ENCODE measurements around the gene ASIC2.

Gene ASIC2

DNA sequence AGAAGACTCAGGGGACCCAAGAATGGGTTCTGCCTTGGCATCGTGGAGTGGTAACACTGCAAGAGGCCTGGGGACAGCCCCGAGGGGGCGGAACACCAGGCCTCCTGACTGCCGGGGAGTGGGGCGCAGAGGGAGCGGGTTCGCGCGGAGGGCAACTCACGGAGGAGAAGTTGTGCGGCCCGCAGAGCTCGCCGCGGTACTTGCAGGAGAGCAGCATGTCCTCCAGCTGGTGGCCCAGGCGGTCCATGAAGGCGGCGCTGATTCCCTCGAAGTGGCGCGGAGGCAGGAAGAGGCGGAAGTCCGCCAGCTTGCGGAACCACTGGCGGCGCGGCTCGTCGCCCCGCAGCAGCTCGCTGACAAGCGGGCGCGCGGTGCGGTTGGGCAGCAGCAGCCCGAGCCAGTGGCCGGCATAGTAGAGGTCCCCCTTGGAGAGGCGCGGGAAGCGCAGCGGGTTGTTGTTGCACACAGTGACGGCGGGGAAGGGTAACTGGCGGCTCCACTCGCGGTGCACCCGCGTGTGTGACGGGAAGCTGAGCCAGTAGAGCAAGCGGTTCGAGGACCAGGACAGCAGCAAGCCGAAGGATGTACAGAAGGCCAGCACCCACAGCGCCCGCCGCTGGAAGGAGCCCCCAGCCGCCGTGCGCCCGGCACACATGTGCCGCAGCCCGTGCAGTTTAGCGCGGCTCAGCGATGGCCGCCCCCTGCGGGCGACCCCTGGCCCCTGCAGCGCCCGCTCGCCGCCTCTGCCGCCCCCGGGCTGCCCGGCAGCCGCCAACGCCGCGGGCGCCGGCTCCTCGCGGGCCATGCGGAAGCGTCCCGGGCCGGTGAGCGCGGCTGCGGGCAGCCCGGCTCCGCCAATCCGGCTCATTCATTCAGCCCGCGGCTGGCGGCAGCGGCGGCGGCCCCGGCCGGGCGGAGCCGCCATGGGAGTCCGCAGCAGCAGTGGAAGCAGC lies 1.6 kb downstream of the ASIC2 start:
- TF ChIP-seq, protein P1, sequence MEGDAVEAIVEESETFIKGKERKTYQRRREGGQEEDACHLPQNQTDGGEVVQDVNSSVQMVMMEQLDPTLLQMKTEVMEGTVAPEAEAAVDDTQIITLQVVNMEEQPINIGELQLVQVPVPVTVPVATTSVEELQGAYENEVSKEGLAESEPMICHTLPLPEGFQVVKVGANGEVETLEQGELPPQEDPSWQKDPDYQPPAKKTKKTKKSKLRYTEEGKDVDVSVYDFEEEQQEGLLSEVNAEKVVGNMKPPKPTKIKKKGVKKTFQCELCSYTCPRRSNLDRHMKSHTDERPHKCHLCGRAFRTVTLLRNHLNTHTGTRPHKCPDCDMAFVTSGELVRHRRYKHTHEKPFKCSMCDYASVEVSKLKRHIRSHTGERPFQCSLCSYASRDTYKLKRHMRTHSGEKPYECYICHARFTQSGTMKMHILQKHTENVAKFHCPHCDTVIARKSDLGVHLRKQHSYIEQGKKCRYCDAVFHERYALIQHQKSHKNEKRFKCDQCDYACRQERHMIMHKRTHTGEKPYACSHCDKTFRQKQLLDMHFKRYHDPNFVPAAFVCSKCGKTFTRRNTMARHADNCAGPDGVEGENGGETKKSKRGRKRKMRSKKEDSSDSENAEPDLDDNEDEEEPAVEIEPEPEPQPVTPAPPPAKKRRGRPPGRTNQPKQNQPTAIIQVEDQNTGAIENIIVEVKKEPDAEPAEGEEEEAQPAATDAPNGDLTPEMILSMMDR (IDR thresholded peaks at IDR 0.05; ENCODE audit: control insufficient read depth, insufficient read depth, low read depth, low read length, missing control alignments): no peak
- no peak overlapping the region for H3K4me3 ChIP-seq (ENCODE audit: control insufficient read depth, low read depth, low read length)
- no peak for DNase-seq (ENCODE audit: low read depth)

DNA sequence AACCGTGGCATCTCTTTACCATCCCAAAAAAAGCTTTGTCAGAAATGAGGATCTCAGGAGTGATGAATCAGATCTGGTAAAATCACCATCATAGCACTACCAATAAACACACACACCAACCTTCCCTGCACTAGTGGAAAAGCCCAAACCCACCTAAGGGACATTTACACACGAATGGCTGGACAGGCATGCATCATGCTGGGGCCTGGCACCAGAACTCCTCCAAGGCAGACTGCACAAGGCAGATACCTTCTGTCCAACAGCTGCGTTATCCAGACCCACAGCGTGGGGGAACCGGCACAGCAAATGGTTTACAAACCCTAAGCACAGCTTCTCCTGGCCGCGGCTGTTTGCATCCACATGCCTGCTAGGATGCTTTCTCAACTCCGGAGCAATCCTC lies 2.8 kb downstream of the ASIC2 start:
- no peak for DNase-seq (ENCODE audit: low read depth)
- no peak overlapping the region for H3K4me3 ChIP-seq (ENCODE audit: control insufficient read depth, low read depth, low read length)
- TF ChIP-seq, protein P1 (IDR thresholded peaks at IDR 0.05; ENCODE audit: control insufficient read depth, insufficient read depth, low read depth, low read length, missing control alignments): no peak

DNA sequence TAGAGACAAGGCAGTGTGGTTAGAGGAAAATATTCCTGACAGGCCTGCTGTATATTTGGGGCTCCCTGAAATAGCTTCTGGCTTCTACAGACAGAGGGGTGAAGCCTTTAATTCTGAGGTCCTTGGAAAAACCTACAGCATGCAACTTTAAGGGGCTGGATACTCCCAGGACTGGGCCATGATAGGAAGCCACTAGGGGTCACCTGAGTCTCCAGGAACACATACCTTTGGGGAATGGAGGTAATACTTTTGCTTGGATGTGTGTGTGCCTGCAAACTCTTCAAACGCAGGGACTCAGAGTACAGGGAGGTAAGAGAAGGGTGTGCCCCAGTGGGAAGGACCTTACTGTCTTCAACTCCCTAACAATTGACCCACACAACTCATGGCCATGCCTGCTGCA lies 4.1 kb downstream of the ASIC2 start:
- no peak for DNase-seq (ENCODE audit: low read depth)
- H3K4me3 ChIP-seq (ENCODE audit: control insufficient read depth, low read depth, low read length): no peak overlapping the region
- TF ChIP-seq, protein P1 (IDR thresholded peaks at IDR 0.05; ENCODE audit: control insufficient read depth, insufficient read depth, low read depth, low read length, missing control alignments): no peak

DNA sequence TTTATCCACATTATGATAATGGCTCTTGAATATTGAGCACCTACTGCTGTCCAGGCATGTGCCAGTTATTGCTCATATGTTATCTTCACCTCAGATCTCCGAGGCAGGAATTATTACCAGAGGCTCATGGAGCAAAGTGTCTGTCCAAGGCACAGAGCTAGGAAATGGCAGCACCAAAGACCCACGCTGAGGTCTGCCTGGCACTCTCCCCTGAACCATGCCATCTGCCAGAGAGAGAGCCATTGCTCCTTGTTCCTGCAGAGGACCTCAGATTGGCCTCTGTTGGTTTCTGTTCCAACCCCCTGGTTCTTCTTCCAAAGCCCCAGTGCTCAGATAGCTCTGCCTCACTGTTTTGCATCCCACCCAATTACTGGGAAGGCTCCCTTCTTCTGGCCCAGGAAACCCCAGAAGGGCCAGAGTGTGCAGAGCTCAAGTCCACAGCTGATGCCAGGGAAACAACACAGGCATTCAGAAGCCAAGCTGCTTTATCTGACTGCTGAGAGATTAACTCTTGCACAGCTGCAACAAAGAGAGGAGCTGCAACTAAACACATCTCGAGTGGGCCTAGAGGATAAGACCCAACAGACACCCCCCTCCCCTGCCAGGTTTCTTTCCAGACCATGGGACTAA lies 5.9 kb downstream of the ASIC2 start:
- TF ChIP-seq, protein P1 (IDR thresholded peaks at IDR 0.05; ENCODE audit: control insufficient read depth, insufficient read depth, low read depth, low read length, missing control alignments): no peak
- H3K4me3 ChIP-seq (ENCODE audit: control insufficient read depth, low read depth, low read length): no peak overlapping the region
- DNase-seq (ENCODE audit: low read depth): no peak

DNA sequence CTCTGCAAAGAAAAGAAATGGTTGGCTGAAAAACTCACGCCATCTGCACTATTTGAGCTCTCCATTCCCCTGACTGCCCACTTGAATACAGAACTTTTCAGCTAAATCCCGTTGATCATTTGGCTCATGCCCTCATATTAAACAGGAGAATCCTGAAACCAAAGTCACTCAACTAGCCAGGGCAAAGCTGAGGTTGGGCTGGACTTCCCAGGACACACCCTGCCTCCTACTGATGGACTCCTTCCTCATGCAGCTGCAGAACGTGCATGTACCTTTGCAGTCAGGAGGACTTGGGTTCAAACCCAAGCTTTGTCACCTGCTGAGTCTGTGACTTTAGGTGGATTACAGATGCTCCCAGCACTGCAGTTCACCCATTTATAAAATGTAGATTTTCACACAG lies 7.7 kb downstream of the ASIC2 start:
- H3K4me3 ChIP-seq (ENCODE audit: control insufficient read depth, low read depth, low read length): no peak overlapping the region
- TF ChIP-seq, protein P1 (IDR thresholded peaks at IDR 0.05; ENCODE audit: control insufficient read depth, insufficient read depth, low read depth, low read length, missing control alignments): no peak
- DNase-seq (ENCODE audit: low read depth): no peak

DNA sequence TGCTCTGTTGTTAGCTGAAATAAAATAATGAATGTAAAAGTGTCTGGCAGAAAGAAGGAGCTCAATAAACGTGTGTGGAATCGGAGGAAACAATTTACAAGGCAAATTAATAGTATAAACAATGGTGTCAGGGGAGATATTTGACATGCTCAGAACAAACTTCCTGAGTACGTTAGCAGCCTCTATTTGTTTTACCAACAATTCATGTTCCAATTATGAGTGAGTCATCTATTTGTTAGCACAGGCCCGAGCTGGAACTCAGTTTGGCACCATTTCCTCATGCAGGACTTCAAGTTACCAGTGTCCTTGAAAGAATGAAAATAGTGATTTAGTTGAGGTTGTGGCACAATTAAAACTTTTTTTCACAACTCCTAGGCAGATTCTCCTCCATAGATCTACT lies 9.1 kb downstream of the ASIC2 start:
- TF ChIP-seq, protein P1 (IDR thresholded peaks at IDR 0.05; ENCODE audit: control insufficient read depth, insufficient read depth, low read depth, low read length, missing control alignments): no peak

More for the DNA sequence above, 9.1 kb downstream of the ASIC2 start:
- DNase-seq (ENCODE audit: low read depth): no peak
- no peak overlapping the region for H3K4me3 ChIP-seq (ENCODE audit: control insufficient read depth, low read depth, low read length)
